Colonic mucosa (tissue), 4 donors: ENCODE results near the gene PPP1R13B. TPM values are rescaled to one million over a fixed set of nuclear protein-coding genes. Genes with fewer than 3 reads are reported as not detected.

Source experiments
- DNase-seq: peaks from one replicate; pipeline ENCODE4 v3.0.0-alpha.2; 2020
- H3K27ac ChIP-seq: fragments of 200-600 bp; one replicate; pipeline ENCODE4 v1.8.0; 2021
- H3K27me3 ChIP-seq: fragments of 200-600 bp; one replicate; pipeline ENCODE4 v1.8.0; 2021
- H3K36me3 ChIP-seq: fragments of 200-600 bp; one replicate; pipeline ENCODE4 v1.8.0; 2021
- H3K4me1 ChIP-seq: fragments of 200-600 bp; one replicate; pipeline ENCODE4 v1.8.0; 2021; ENCODE audit warnings: mild to moderate bottlenecking
- H3K4me3 ChIP-seq: fragments of 200-600 bp; one replicate; pipeline ENCODE4 v1.8.0; 2021
- H3K9ac ChIP-seq, 2 donors: one replicate each; pipeline ENCODE4 v1.7.0; 2013; ENCODE audit warnings: control low read depth in 2 of 2, low read depth in 2 of 2, low read length in 2 of 2
- H3K9me3 ChIP-seq: fragments of 200-600 bp; one replicate; pipeline ENCODE4 v1.8.0; 2021
- intact Hi-C: fragments of 100-400 bp; cut with DNase I; formaldehyde crosslinking; loops from one replicate; pipeline ENCODE4 v1.14.1; 2022
- total RNA-seq, 2 donors: library from RNA; stranded (reverse); fragmentation: NEBNext Ultra II Directional in 1 of 2; extraction: Animal tissue kit (Norgen Biotek cat#: 25700) in 1 of 2; gene quantifications; one replicate each; pipeline ENCODE4 v1.2.1, GENCODE V29; 2021
- TF ChIP-seq, protein P1 (sequence below): fragments of 200-600 bp; IDR thresholded peaks from one replicate; pipeline ENCODE4 v1.8.0; 2022; ENCODE audit warnings: antibody characterized with exemption, mild to moderate bottlenecking
- donor health status: healthy.
- donor health status: DM: no; HTN: no; CAD: no.
- donor health status: DM: no; HTN: no; CAD: no.

The PPP1R13B gene
- total RNA-seq, 2 donors from 2014 or later, result 41.1 to 48.3 TPM

DNA sequence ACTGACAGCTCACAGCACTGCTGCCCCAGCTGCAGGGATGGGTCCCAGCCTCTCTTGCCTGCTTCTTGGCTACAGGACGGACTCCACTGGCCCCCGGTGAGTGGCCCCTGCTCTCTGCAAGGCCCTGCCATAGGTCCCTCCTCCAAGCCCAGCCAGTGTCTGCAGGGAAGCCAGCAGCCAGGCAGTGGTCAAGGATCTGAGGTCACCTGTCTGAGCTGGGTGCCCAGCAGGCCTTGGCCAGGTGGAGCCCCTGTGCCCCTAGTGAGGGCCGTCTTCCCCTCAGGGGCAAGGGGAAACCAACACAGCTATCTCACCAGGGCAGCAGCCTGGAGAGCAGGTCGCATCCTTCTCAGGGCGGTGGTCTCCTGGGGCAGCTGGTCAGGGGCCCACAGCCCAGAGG, 145.3 kb downstream of the PPP1R13B start:
- H3K36me3 ChIP-seq, result no peaks in the 10 kb centered on the region

DNA sequence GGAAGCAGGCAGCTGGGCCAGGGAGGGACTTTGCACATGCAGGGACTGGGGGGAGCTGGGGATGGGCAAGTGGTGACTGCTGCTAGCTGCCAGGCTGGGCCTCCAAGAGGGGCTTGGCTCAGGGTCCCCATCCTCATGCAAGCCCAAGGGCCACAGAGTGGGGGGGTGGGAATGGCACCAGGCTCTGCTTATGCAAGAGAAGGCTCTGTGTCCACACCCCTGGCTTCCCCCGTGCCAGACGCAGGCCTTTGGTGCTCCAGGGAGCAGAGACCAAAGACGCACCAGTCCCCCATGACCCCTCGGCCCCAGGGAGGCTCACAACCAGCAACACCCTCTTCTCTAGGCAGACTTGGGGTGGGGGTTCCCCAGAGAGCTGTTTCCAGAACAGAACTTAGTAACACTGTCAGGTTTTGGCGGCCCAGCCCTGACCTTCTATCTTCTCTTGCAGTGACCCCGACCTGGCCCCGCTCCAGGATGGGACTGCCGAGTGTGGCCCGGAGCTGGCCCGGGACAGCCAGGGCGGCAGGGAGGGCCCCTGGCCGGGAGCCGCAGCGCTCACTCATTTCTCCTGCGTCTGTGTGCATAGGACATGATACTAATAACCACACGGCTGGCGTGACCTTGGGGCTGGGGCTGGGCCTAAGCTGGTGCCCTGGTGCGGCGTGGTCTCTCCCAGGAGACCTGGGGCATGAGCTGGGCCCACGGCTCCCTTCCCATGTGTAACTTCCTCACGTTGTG, 146.5 kb downstream of the PPP1R13B start:
- no peaks in the 10 kb centered on the region for H3K27me3 ChIP-seq
- TF ChIP-seq, protein P1, sequence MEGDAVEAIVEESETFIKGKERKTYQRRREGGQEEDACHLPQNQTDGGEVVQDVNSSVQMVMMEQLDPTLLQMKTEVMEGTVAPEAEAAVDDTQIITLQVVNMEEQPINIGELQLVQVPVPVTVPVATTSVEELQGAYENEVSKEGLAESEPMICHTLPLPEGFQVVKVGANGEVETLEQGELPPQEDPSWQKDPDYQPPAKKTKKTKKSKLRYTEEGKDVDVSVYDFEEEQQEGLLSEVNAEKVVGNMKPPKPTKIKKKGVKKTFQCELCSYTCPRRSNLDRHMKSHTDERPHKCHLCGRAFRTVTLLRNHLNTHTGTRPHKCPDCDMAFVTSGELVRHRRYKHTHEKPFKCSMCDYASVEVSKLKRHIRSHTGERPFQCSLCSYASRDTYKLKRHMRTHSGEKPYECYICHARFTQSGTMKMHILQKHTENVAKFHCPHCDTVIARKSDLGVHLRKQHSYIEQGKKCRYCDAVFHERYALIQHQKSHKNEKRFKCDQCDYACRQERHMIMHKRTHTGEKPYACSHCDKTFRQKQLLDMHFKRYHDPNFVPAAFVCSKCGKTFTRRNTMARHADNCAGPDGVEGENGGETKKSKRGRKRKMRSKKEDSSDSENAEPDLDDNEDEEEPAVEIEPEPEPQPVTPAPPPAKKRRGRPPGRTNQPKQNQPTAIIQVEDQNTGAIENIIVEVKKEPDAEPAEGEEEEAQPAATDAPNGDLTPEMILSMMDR, result no peak
- no peaks in the 10 kb centered on the region for H3K9me3 ChIP-seq
- H3K9ac ChIP-seq, result no peak overlapping the region
- intact Hi-C loops, result no loop called here
- peaks cover 10% of the 10 kb centered on the region for H3K4me1 ChIP-seq
- no peaks in the 10 kb centered on the region for H3K36me3 ChIP-seq
- no peak overlapping the region for H3K4me3 ChIP-seq
- DNase-seq, result no peak
- no peak overlapping the region for H3K27ac ChIP-seq

More for the DNA sequence above, 145.3 kb downstream of the PPP1R13B start:
- Histone ChIP-seq H3K27ac (no peak overlapping the region), H3K4me1 (peaks cover 10% of the 10 kb centered on the region), H3K9me3 (no peaks in the 10 kb centered on the region), H3K27me3 (no peaks in the 10 kb centered on the region), H3K9ac (no peak overlapping the region), H3K4me3 (no peak overlapping the region)
- DNase-seq, result no peak
- TF ChIP-seq, protein P1, result no peak
- intact Hi-C loops, result no loop called here

DNA sequence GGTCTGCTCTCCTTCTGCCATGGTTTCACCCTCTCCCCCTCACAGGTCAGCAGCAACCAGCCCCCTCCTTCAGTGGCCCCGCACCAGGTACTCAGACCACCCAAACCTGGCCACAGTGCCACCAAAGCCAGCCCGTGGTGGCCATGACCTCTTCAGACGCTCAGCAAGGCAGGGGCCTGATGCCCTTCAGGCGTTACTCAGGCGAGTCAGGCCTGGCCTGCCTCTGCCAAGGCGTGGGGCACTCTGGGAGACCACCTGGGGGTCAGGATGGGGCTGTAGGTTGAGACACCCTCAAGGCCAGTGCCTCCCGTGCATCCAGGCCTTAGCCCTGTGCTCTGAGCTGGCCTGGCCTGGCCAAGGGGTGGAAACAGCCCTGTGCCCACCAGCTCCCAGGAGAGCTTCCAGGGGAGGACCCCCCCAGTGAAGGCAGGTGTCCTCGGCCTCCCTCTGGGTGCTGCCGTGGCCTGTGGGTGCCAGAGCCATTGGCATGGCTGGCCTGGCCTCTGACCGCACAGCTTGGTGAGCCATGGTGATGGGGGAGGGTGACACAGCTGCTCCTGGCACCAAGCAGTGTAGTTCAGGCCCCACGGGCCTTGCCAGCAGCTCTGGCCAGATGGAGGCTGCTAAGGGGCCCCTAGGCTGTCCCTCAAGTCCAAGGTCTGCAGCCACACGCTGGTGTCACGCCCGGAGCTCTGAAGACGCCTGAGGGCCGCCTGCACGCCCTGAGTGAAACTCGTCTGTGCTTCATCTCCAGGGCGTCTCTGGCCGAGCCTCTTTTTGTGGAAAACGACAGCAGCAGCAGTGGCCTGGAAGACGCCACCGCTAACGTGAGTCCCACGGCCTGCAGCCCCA, 147.2 kb downstream of the PPP1R13B start:
- Histone ChIP-seq H3K36me3 (no peaks in the 10 kb centered on the region), H3K27me3 (no peaks in the 10 kb centered on the region), H3K4me1 (peaks cover 10% of the 10 kb centered on the region), H3K9me3 (no peaks in the 10 kb centered on the region), H3K4me3 (no peak overlapping the region), H3K27ac (no peak overlapping the region), H3K9ac (no peak overlapping the region)
- TF ChIP-seq, protein P1, result no peak
- intact Hi-C loops, result no loop called here
- no peak for DNase-seq

DNA sequence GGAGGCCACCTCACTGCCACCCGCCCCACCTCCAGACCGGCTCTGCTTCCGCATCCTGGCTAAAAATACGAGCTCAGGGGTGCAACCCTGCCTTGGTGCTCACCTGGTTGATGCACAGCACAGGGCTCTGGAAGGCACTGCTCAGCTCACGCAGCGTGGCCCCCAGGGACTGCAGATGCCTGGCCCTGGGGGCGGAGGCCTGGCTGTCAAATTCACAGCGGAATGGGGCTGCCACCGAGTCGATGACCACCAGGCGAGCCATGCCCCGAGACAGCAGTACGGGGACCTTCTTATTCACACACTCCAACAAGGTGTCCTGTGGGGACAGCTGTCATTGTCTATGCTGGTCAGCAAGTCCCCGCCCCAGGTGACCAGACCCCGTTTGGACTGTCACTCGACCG, 148.1 kb downstream of the PPP1R13B start:
- no peak overlapping the region for H3K9ac ChIP-seq
- no peaks in the 10 kb centered on the region for H3K36me3 ChIP-seq
- H3K27ac ChIP-seq, result no peak overlapping the region
- H3K9me3 ChIP-seq, result no peaks in the 10 kb centered on the region
- H3K27me3 ChIP-seq, result no peaks in the 10 kb centered on the region
- peaks cover 10% of the 10 kb centered on the region for H3K4me1 ChIP-seq
- no peak for DNase-seq
- TF ChIP-seq, protein P1, result no peak
- intact Hi-C loops, result no loop called here
- no peak overlapping the region for H3K4me3 ChIP-seq

DNA sequence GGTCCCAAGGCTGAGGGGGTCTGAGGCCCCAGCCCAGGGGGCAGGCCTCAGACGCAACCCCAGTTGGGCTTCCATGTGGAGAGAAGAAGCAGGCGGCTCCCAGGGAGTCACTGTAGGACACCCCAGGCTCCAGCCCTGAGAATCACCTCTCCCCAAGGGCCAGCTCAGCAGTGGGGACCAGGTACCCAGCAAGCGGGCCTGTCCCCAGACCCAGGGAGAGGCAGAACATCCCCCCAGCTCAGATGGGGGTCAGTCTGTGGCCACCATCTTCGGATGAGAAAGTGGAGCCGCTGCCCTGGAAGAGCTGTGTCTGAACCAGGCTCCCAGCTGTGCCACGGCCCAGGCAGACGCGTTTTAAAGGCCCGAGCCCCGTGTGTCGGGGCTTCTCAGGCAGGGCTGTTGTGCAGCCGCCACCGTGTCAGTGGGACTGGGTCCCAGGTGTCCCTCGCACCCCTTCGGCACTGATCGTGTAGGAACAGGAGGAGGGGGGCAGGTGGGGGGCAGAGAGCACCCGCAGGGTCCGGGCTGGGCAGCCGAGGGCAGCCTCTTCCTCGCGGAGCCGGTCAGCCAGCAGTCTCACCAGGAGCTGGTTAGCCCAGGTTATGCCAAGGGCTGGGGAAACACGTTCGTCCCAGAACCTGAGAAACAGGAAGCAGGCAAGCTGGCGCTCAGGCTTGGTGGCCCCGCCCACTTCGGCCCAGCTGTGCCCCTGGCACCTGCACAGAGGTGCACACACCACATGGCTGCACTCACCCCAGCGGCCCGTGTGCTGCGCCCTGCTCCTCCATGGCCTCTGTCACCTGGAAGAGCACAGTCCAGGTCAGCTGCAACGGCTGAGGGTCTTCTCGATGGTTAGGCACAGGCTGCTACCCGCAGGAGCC, 148.8 kb downstream of the PPP1R13B start:
- Histone ChIP-seq H3K9ac (peak overlapping the region in 1 of 2 donors; percentile 26), H3K4me3 (no peak overlapping the region), H3K4me1 (peaks cover 12% of the 10 kb centered on the region), H3K36me3 (no peaks in the 10 kb centered on the region), H3K27ac (no peak overlapping the region), H3K27me3 (no peaks in the 10 kb centered on the region), H3K9me3 (no peaks in the 10 kb centered on the region)
- TF ChIP-seq, protein P1, result no peak
- intact Hi-C loops, result no loop called here
- DNase-seq, result peak; percentile 83
